C4-2B (cell line): ENCODE data around the gene HS3ST2.

Experiments
- CTCF ChIP-seq: fragments of 450-650 bp; conservative IDR thresholded peaks from 2 replicates; pipeline ENCODE4 v1.5.1; 2017; ENCODE audit warnings: mild to moderate bottlenecking
- ZFX ChIP-seq: fragments of 450-650 bp; IDR thresholded peaks from 2 replicates; pipeline ENCODE4 v1.6.1; 2017

- TF ChIP-seq CTCF (no peak), ZFX (no peak)
Measured at GRCh38 chr16:22933173-22933572, 119.2 kb downstream of the HS3ST2 start.
